Kidney tubule cell (primary cell): ENCODE data around the gene CRABP2.

Source experiments
- DNase-seq: peaks from one replicate; pipeline ENCODE4 v3.0.0-alpha.2; 2018; ENCODE audit warnings: low spot score

CRABP2 gene

GRCh38 chr1:156668801-156669637, 36.4 kb downstream of the CRABP2 start:
- DNase-seq, result no peak

- DNase-seq, result no peak
These were observed 37.2 kb downstream of the CRABP2 start for GRCh38 chr1:156667968-156668709.

GRCh38 chr1:156667610-156667967, 37.8 kb downstream of the CRABP2 start:
- DNase-seq, result no peak

- DNase-seq, result no peak
These were observed 38.3 kb downstream of the CRABP2 start for GRCh38 chr1:156666862-156667609.

GRCh38 chr1:156665539-156665938, 39.8 kb downstream of the CRABP2 start:
- DNase-seq, result no peak

- DNase-seq, result peak; percentile 27
These were observed 40.5 kb downstream of the CRABP2 start for GRCh38 chr1:156664767-156665411.

- DNase-seq, result peak; percentile 37
These were observed 41.2 kb downstream of the CRABP2 start for GRCh38 chr1:156664046-156664766.

GRCh38 chr1:156663178-156663577, 42.2 kb downstream of the CRABP2 start:
- DNase-seq, result no peak

GRCh38 chr1:156662800-156663055, 42.7 kb downstream of the CRABP2 start:
- DNase-seq, result no peak

GRCh38 chr1:156662005-156662799, 43.2 kb downstream of the CRABP2 start:
- DNase-seq, result peak; percentile 67

GRCh38 chr1:156660752-156661112, 44.7 kb downstream of the CRABP2 start:
- no peak for DNase-seq

GRCh38 chr1:156659988-156660751, 45.2 kb downstream of the CRABP2 start:
- DNase-seq, result peak; percentile 98

- DNase-seq, result no peak
These were observed 45.8 kb downstream of the CRABP2 start for GRCh38 chr1:156659661-156659987.

- DNase-seq, result no peak
These were observed 46.3 kb downstream of the CRABP2 start for GRCh38 chr1:156658945-156659574.

- DNase-seq, result no peak
These were observed 46.9 kb downstream of the CRABP2 start for GRCh38 chr1:156658496-156658895.

GRCh38 chr1:156657741-156658319, 47.6 kb downstream of the CRABP2 start:
- peak; percentile 20 for DNase-seq

- peak; percentile 57 for DNase-seq
These were observed 48.3 kb downstream of the CRABP2 start for GRCh38 chr1:156656806-156657740.

- DNase-seq, result no peak
These were observed 49.4 kb downstream of the CRABP2 start for GRCh38 chr1:156655904-156656516.
